ENCODE data around the gene LRIG3. TPM values are rescaled to one million over a fixed set of nuclear protein-coding genes. Genes with fewer than 3 reads are reported as not detected.

Gene LRIG3
- polyA plus RNA-seq, 1 experiment = 80.1 TPM

DNA sequence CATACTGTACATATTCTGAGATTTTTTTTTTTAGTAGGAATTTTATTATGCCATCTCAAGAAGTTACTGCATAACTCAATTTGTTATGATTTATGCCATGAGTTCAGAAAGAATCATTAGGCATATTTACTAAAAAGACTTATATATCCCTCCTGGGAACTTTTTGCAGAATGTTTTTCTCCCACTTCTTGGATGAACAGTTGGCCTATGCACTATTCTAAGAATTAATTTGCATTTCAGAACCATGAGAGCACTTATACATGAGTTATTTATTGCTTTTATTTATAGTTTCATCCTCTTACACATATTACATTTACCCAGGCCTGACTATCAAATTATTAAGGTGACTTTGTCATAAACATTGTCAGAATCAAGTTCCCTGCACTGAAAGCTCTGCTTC lies 6.3 kb upstream of the LRIG3 start:
- ChIA-PET POLR2A (no interaction called here), CTCF (no interaction called here)
- TF ChIP-seq, protein P1, sequence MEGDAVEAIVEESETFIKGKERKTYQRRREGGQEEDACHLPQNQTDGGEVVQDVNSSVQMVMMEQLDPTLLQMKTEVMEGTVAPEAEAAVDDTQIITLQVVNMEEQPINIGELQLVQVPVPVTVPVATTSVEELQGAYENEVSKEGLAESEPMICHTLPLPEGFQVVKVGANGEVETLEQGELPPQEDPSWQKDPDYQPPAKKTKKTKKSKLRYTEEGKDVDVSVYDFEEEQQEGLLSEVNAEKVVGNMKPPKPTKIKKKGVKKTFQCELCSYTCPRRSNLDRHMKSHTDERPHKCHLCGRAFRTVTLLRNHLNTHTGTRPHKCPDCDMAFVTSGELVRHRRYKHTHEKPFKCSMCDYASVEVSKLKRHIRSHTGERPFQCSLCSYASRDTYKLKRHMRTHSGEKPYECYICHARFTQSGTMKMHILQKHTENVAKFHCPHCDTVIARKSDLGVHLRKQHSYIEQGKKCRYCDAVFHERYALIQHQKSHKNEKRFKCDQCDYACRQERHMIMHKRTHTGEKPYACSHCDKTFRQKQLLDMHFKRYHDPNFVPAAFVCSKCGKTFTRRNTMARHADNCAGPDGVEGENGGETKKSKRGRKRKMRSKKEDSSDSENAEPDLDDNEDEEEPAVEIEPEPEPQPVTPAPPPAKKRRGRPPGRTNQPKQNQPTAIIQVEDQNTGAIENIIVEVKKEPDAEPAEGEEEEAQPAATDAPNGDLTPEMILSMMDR (IDR thresholded peaks at IDR 0.05; ENCODE audit: low read depth, low read length) = no peak

GRCh38 chr12:58925751-58926150 lies 5.4 kb upstream of the LRIG3 start:
- ChIA-PET CTCF (interaction anchor here (1.0 kb wide), 1 partner anchor 385 kb away, joined by 4 read pairs; no protein-coding TSS in a partner anchor), POLR2A (no interaction called here)
- Histone ChIP-seq H3K27ac (ENCODE audit: low read depth, low read length) (no peak overlapping the region), H3K4me3 (ENCODE audit: low read depth, low read length) (no peak overlapping the region), H3K27me3 (ENCODE audit: control insufficient read depth, insufficient read depth, low read length) (no peaks in the 10 kb centered on the region), H3K9me3 (ENCODE audit: control insufficient read depth, insufficient read depth, low read length) (no peaks in the 10 kb centered on the region)
- DNase-seq (ENCODE audit: low read depth, low spot score) = no peak
- TF ChIP-seq, protein P1 (IDR thresholded peaks at IDR 0.05; ENCODE audit: low read depth, low read length) = no peak

More for the DNA sequence above, 6.3 kb upstream of the LRIG3 start:
- Histone ChIP-seq H3K9me3 (ENCODE audit: control insufficient read depth, insufficient read depth, low read length) (no peaks in the 10 kb centered on the region), H3K27ac (ENCODE audit: low read depth, low read length) (no peak overlapping the region), H3K4me3 (ENCODE audit: low read depth, low read length) (no peak overlapping the region), H3K27me3 (ENCODE audit: control insufficient read depth, insufficient read depth, low read length) (no peaks in the 10 kb centered on the region)
- DNase-seq (ENCODE audit: low read depth, low spot score) = no peak

DNA sequence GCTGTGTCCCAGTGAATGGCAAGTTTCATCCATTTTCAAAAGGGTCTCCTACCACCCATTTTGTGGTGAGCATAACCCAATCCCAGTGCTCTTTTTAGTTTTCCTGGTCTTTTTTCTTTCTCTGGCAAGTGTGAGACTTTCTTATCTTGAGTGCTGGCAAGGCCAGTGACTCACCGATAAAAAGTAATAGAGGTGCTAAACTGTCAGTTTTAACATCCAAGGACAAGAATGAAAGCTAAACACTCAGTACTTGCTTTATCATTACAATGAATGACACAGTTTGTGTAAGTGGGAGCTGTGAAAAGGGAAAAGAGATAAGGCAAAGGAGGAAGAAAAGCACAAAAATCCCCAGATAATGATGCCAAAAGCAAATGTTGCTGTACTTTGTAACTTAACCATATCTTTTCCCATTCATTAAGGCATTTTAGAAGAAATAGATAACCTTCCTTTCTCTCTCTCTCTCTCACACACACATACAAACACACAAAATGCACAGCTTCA lies 4.9 kb upstream of the LRIG3 start:
- POLR2A ChIA-PET = no interaction called here

DNA sequence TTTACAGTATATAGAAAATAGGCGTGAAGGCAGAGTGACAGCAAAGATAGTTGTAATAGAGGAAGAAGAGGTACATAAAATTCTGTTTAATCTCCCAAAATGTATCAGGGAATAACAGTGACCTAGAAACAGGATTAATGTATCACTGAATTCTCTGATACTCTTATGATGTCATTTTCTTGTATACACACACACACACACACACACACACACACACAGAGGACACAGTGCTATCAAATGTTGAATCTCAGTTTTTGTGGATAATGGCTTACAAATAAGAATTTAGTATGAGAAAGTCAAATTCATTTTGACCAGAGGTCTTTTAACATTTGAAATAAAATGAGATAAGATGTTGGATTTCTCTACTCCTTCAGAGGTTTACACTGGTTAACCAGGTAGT lies 4.3 kb upstream of the LRIG3 start:
- ChIA-PET CTCF (interaction anchor here (1.0 kb wide), 1 partner anchor 384 kb away, joined by 4 read pairs; no protein-coding TSS in a partner anchor), POLR2A (no interaction called here)
- H3K27me3 ChIP-seq (ENCODE audit: control insufficient read depth, insufficient read depth, low read length) = no peaks in the 10 kb centered on the region
- H3K27ac ChIP-seq (ENCODE audit: low read depth, low read length) = no peak overlapping the region
- TF ChIP-seq, protein P1 (IDR thresholded peaks at IDR 0.05; ENCODE audit: low read depth, low read length) = no peak
- no peak overlapping the region for H3K4me3 ChIP-seq (ENCODE audit: low read depth, low read length)
- no peak for DNase-seq (ENCODE audit: low read depth, low spot score)
- peaks cover 1% of the 10 kb centered on the region; the same call in 1 of the 2 replicates for H3K9me3 ChIP-seq (ENCODE audit: control insufficient read depth, insufficient read depth, low read length)

More for the DNA sequence above, 4.9 kb upstream of the LRIG3 start:
- no peak overlapping the region for H3K4me3 ChIP-seq (ENCODE audit: low read depth, low read length)
- no peak for DNase-seq (ENCODE audit: low read depth, low spot score)
- CTCF ChIA-PET = interaction anchor here (1.0 kb wide), 1 partner anchor 385 kb away, joined by 4 read pairs; no protein-coding TSS in a partner anchor
- no peaks in the 10 kb centered on the region for H3K9me3 ChIP-seq (ENCODE audit: control insufficient read depth, insufficient read depth, low read length)
- no peaks in the 10 kb centered on the region for H3K27me3 ChIP-seq (ENCODE audit: control insufficient read depth, insufficient read depth, low read length)
- TF ChIP-seq, protein P1 (IDR thresholded peaks at IDR 0.05; ENCODE audit: low read depth, low read length) = no peak
- H3K27ac ChIP-seq (ENCODE audit: low read depth, low read length) = no peak overlapping the region

GRCh38 chr12:58923781-58924180 lies 3.5 kb upstream of the LRIG3 start:
- POLR2A ChIA-PET = interaction anchor here (1.4 kb wide), 1 partner anchor 117 kb away, joined by 3 read pairs; no protein-coding TSS in a partner anchor
- H3K27ac ChIP-seq (ENCODE audit: low read depth, low read length) = no peak overlapping the region
- no peak for DNase-seq (ENCODE audit: low read depth, low spot score)
- H3K9me3 ChIP-seq (ENCODE audit: control insufficient read depth, insufficient read depth, low read length) = peaks cover 3% of the 10 kb centered on the region; the same call in 1 of the 2 replicates
- TF ChIP-seq, protein P1 (IDR thresholded peaks at IDR 0.05; ENCODE audit: low read depth, low read length) = no peak
- H3K27me3 ChIP-seq (ENCODE audit: control insufficient read depth, insufficient read depth, low read length) = no peaks in the 10 kb centered on the region
- H3K4me3 ChIP-seq (ENCODE audit: low read depth, low read length) = no peak overlapping the region
- CTCF ChIA-PET = no interaction called here

Measured in AG04450 (cell line).